Transverse colon (tissue), 3 donors: ENCODE measurements around the gene TDO2.

Source experiments
- POLR2A ChIP-seq: fragments of 450-650 bp; IDR thresholded peaks from one replicate; pipeline ENCODE4 v1.6.1; 2016; ENCODE audit warnings: antibody characterized with exemption, mild to moderate bottlenecking, moderate library complexity
- TF ChIP-seq, protein P1 (sequence below), 5 experiments: fragments of 200-600 bp in 3 of 5; fragments of 450-650 bp in 2 of 5; sonication (generic) in 3 of 5; IDR thresholded peaks; 1 replicate in 2 of 5; 2 replicates in 3 of 5; pipeline ENCODE4 v1.5.1; 2016 to 2017; ENCODE audit warnings: antibody characterized with exemption in 5 of 5, inconsistent platforms in 3 of 5, mild to moderate bottlenecking in 2 of 5, moderate library complexity in 1 of 5

DNA sequence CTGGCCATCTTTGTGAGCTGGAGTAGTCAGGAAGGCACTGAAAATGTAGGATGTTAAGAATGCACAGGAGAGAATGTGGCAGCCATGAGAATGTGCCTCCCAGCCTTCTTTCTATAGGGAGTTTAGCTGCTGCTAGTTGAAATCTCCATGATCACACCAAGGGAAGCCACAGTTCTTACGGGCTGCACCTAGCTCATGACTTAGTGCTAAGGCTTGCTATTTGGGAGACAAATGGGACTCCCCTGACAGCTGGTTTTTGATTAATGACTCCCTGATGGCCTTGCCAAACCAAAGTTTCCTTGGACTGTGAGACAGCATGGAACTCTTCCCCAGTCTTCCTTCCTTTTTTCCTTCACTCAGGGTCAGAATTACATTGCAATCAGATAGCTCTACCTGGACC, 41.0 kb downstream of the TDO2 start:
- TF ChIP-seq, protein P1, sequence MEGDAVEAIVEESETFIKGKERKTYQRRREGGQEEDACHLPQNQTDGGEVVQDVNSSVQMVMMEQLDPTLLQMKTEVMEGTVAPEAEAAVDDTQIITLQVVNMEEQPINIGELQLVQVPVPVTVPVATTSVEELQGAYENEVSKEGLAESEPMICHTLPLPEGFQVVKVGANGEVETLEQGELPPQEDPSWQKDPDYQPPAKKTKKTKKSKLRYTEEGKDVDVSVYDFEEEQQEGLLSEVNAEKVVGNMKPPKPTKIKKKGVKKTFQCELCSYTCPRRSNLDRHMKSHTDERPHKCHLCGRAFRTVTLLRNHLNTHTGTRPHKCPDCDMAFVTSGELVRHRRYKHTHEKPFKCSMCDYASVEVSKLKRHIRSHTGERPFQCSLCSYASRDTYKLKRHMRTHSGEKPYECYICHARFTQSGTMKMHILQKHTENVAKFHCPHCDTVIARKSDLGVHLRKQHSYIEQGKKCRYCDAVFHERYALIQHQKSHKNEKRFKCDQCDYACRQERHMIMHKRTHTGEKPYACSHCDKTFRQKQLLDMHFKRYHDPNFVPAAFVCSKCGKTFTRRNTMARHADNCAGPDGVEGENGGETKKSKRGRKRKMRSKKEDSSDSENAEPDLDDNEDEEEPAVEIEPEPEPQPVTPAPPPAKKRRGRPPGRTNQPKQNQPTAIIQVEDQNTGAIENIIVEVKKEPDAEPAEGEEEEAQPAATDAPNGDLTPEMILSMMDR (IDR thresholded peaks at IDR 0.05) = no peak
- TF ChIP-seq POLR2A = no peak
